GM19043 (cell line): ENCODE results near the gene TASP1.
"Not testable (repeated sequence)": the region's sequence is repeated elsewhere in the genome, so short reads cannot be mapped to it uniquely, and the experiment has no call there.

ENCODE experiments used
- ATAC-seq: cut with Tn5 transposase; IDR thresholded peaks from one replicate; pipeline ENCODE4 v1.9.1; 2021; ENCODE audit warnings: low read depth; ENCODE audit not compliant: unreplicated experiment

The TASP1 gene

DNA sequence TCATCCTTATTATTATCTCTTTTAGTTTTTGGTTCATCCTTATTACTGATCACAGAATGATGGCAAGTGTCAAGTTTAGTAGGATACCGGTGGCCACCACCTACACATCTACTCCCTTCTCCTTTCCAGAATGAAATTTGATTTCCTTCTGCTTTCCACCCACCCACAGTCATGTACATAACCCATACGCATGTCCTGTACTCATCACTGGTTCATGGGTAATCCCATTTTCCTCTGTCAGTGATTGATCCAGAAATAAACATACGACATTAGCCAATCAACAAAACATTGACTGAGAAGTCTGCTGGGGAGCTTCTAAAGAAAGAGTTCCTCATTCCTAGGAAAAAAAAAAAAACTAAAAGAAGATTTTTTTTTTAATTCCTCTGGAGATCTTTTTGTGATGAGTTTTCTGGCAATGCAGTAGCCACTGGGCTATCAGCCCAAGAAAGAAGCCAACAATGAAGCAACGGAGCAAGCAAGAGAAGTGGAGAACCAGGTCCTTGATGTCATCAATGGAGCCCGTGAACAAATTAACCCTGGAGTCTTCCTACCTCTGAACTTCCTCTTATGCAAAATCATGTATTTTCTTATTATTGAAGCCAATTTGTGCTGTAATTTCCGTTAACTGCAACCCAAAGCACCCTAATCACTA, 127.8 kb downstream of the TASP1 start:
- no peak for ATAC-seq

DNA sequence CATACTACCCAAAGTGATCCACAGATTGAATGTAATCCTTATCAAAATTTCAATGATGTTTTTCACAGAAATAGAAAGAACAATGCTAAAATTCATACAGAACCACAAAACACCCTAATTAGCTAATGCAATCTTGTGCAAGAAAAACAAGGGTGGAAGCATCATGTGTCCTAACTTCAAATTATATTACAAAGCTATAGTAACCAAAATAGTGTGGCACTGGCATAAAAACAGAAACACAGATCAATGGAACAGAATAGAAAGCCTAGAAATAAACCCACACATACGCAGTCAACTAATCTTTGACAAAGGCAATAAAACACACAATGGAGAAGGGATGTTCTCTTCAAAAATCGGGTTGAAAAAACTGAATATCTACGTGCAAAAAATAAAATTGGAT, 131.1 kb downstream of the TASP1 start:
- no peak for ATAC-seq

GRCh38 chr20:13501500-13501899, 137.2 kb downstream of the TASP1 start:
- no peak for ATAC-seq

- ATAC-seq = no peak
These were observed 144.7 kb downstream of the TASP1 start for GRCh38 chr20:13494019-13494418.

- ATAC-seq = no peak
These were observed 145.6 kb downstream of the TASP1 start for GRCh38 chr20:13493143-13493542.

- ATAC-seq = no peak
These were observed 146.7 kb downstream of the TASP1 start for GRCh38 chr20:13492001-13492481.

GRCh38 chr20:13487202-13487601, 151.5 kb downstream of the TASP1 start:
- ATAC-seq = no peak

DNA sequence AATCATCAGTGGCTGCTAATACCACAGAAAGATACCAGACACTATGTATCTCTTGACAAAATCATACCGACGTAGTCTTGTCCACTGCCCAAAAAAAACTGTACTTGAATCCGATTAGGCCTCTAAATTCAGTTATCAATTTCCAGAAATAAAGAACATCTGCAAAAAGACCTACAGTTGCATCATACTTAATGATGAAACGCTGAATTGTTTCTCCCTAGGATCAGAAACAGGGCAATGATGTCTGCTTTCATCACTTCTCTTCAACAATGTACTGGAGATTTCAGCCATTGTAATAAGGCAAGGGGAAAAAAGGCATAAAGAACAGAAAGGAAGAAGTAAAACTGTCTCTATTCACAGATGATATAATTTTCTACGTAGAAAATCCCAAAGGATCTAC, 152.0 kb downstream of the TASP1 start:
- ATAC-seq = no peak

GRCh38 chr20:13485576-13485975, 153.2 kb downstream of the TASP1 start:
- no peak for ATAC-seq

DNA sequence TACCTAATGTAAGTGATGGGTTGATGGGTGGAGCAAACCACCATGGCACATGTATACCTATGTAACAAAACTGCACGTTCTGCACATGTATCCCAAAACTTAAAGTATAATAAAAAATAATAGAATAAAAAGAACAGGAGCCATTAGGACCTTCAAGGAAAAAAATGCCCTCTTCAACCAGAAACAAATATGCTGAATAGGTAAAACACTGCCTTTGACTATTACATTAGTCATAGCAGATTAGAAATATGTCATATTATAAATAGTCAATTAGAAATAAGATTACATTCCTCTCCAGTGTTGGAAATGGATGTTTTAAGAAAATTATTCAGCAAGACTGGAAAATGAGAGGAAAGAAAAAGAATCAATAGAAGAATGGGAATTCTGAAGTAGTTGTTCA, 153.7 kb downstream of the TASP1 start:
- ATAC-seq = not testable (repeated sequence)

- not testable (repeated sequence) for ATAC-seq
These were observed 155.3 kb downstream of the TASP1 start for GRCh38 chr20:13483472-13483871.

- no peak for ATAC-seq
These were observed 160.4 kb downstream of the TASP1 start for GRCh38 chr20:13478366-13478765.

GRCh38 chr20:13474467-13474866, 164.3 kb downstream of the TASP1 start:
- ATAC-seq = no peak

- no peak for ATAC-seq
These were observed 169.5 kb downstream of the TASP1 start for GRCh38 chr20:13469262-13469661.

DNA sequence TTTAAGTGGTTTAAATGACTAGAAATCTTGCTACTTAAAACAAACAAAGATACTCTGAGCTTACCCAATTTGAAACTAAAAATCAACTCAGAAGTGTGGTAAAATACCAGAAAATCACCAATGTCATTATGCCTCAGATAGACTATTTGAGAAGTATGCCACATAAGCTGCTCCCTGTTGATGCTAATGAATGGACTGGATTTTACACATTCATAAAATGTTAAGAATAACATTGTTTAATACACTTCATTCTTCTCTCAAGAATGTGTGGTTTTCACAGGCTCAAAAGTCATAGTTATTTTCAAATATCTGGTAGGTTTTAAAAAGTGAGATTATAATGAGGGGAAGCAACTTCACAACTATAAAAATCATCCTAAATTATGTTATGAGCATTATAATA, 170.6 kb downstream of the TASP1 start:
- no peak for ATAC-seq

DNA sequence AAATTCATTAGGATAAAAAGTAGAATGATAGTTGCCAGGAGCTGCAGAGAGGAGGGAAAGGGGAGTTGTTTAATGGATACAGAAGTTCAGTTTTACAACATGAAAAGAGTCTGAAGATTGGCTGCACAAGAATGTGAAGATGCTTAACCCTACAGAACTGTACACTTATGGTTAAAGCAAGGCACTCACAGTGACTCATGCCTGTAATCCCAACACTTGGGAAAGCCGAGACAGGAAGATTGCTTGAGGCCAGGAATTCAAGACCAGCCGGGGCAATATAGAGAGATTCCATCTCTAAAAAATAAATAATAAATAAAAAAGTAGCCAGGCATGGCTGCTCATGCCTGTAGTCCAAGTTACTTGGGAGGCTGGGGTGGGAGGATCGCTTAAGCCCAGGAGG, 174.0 kb downstream of the TASP1 start:
- ATAC-seq = no peak

GRCh38 chr20:13461849-13462458, 176.8 kb downstream of the TASP1 start:
- no peak for ATAC-seq

DNA sequence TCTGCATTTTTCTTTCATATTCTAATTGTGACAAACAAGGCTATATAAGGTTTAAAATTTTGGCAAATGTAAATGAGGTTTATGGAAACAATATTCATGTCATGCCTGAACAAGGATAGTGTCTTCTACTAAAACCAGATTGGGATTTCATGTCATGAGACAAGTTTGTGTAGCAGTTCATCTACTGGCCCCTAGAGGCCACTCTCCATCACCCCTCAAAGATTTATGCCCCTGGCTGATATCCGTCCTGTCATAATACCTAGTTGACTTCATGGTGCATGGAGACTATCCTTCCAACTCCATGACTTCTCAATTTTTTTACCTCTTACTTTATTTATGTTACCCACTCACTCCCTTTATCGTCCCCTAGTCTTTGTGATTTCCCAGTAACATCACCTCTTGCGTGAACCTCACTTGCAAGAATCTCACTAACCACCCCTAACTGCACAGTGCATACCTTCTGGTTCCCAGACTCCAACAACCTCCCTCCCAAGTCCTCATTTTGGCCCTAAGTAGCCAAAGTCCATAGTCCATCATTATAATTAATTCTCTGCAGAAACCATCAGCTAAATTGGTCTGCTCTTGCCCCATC, 179.8 kb downstream of the TASP1 start:
- ATAC-seq = peak; percentile 79

GRCh38 chr20:13457487-13457886, 181.2 kb downstream of the TASP1 start:
- no peak for ATAC-seq

- ATAC-seq = no peak
These were observed 183.0 kb downstream of the TASP1 start for GRCh38 chr20:13455713-13456112.

DNA sequence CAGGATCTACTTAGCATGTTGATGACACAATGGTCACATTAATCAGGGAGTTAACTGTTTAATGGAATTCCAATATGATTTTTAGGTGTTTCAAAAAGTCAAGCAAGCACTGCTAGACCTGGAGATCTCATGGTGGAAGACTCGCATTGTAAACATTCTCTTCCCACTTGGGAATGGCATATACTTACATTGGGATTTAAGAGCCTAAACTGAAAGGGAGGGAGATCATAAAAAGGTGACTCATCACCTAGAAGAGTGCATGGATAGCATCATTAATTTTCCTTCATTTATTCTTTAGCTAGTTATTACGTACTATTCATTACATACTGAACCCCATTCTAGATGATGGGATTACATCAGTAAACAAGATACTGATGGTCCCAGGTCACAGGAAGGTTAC, 185.4 kb downstream of the TASP1 start:
- ATAC-seq = no peak
